D721Med (cell line): ENCODE results near the gene CCDC148.

ENCODE experiments used
- DNase-seq: peaks from one replicate; pipeline ENCODE4 v3.0.0; 2011; ENCODE audit warnings: low spot score; ENCODE audit not compliant: insufficient read length
- FAIRE-seq: peaks from 2 replicates; lab custom pipeline; 2011; peaks lifted over from hg19 to GRCh38; lab: Jason Lieb, UNC
- CTCF ChIP-seq: IDR thresholded peaks from 2 replicates; pipeline ENCODE4 v1.5.1; 2012; ENCODE audit warnings: mild to moderate bottlenecking, control low read depth; ENCODE audit not compliant: insufficient read depth; ENCODE audit errors: missing control alignments

CCDC148 gene

GRCh38 chr2:158467248-158467647 lies 10.7 kb upstream of the CCDC148 start:
- no peak for TF ChIP-seq CTCF
- no peak for FAIRE-seq
- DNase-seq, result no peak

- peak; percentile 24 for TF ChIP-seq CTCF
- FAIRE-seq (peak; percentile 81), DNase-seq (no peak)
Observed at GRCh38 chr2:158464426-158465281, 8.1 kb upstream of the CCDC148 start.

GRCh38 chr2:158463496-158464095 lies 7.0 kb upstream of the CCDC148 start:
- FAIRE-seq, result no peak
- no peak for TF ChIP-seq CTCF

GRCh38 chr2:158460632-158461297 lies 4.2 kb upstream of the CCDC148 start:
- DNase-seq (no peak), FAIRE-seq (no peak)
- peak; percentile 7 for TF ChIP-seq CTCF

More at GRCh38 chr2:158463496-158464095, 7.0 kb upstream of the CCDC148 start:
- no peak for DNase-seq

GRCh38 chr2:158459161-158460003 lies 2.8 kb upstream of the CCDC148 start:
- no peak for TF ChIP-seq CTCF
- FAIRE-seq, result no peak
- DNase-seq, result no peak

GRCh38 chr2:158458617-158458920 lies 2.0 kb upstream of the CCDC148 start:
- DNase-seq (no peak), FAIRE-seq (no peak)
- TF ChIP-seq CTCF, result no peak
